NCI-H1105 (cell line): Measurements from ENCODE around the gene ATP6V1B1.

Experiments
- DNase-seq: peaks from one replicate; lab custom pipeline; 2025; lab: John Stamatoyannopoulos, UW

ATP6V1B1 gene

DNA sequence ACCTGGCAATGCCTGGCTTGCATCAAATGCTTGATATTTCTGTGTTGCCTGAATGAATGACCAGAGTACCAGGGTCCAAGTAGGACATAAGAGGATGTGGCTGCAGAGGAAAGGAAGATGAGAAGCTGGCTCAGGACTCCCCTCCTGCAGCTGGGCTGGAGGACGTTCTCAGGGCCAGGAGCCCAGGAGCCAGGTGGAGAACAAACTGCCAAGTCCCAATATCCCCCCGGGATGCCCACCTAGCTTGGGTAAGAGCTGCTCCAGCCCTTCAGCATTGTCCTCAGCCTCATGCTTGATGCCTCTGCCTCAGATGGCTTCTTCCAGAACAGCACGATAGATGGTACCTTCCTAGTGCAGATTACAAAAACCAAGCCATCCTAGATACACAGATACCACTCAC is 8.6 kb upstream of the ATP6V1B1 start:
- DNase-seq = no peak

- DNase-seq = no peak
Measured at GRCh38 chr2:70927641-70928040, 8.1 kb upstream of the ATP6V1B1 start.

DNA sequence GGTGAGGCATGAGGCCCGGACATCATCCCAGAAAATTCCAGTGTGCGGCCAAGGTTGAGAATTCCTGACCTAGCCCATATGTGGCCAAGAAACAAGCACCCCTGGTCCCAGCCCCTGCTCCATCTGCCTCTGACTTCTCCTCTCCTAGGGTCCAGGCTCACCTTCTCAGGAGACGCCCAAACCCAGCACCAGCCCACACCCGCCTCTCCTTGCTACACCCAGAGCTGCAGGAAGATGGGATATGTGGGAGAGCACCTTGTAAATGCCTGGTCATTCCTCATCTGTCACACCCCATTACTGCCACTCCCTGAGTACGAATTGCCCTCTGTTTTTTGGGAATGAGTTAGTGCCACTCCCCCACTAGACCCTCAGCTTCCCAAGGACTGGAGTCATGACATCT is 7.3 kb upstream of the ATP6V1B1 start:
- no peak for DNase-seq

- no peak for DNase-seq
Measured at GRCh38 chr2:70930371-70931329, 5.0 kb upstream of the ATP6V1B1 start.

DNA sequence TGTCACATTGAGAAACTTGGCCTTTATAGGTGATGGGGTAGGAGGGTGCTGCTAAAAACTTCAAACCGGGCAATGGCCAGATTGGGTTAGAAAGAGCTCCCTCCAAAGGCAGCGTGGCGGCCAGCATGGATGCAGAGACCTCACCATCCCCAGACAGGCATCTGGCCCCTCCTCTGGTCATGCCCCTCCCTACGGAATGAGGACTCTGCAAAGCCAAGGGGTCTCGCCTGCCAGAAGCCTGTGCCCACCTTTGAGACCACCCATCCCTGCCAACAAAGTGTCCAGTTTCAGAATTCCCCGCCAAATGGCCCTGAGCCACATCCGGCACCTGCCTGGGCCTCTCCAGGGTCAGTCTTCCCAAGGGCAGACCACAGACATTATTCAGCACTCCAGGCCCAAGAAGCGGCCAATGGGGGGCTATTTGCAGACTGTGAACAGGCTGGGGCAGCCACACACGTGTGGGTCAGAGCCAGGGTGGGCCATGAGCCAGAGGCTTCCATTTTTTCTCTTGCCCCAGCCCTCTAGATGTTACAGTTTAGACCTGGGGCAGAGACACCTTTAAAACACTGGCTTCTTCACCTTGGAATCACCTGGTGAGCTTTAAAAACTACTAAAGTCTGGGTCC is 4.2 kb upstream of the ATP6V1B1 start:
- no peak for DNase-seq

- DNase-seq = no peak
Measured at GRCh38 chr2:70932631-70933230, 3.0 kb upstream of the ATP6V1B1 start.

DNA sequence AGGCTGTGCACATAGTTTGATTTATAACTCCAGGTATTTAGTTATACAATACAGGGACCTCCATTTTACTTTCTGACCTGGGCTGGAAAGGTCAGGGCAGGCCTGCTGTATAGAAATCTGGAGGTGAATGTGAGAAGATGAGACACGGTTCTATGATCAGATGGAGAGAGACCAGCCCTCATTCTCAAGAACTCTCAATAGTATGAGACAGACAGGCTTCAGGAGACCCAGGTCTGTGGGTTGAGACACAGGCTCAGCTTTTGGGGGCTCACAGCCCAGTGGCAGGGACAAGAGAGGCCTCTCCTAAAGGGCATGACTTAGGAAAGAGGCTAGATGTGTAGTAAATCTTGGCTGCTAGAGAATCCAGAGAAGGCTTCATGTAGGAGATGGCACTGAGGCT is 719 bp upstream of the ATP6V1B1 start:
- no peak for DNase-seq

DNA sequence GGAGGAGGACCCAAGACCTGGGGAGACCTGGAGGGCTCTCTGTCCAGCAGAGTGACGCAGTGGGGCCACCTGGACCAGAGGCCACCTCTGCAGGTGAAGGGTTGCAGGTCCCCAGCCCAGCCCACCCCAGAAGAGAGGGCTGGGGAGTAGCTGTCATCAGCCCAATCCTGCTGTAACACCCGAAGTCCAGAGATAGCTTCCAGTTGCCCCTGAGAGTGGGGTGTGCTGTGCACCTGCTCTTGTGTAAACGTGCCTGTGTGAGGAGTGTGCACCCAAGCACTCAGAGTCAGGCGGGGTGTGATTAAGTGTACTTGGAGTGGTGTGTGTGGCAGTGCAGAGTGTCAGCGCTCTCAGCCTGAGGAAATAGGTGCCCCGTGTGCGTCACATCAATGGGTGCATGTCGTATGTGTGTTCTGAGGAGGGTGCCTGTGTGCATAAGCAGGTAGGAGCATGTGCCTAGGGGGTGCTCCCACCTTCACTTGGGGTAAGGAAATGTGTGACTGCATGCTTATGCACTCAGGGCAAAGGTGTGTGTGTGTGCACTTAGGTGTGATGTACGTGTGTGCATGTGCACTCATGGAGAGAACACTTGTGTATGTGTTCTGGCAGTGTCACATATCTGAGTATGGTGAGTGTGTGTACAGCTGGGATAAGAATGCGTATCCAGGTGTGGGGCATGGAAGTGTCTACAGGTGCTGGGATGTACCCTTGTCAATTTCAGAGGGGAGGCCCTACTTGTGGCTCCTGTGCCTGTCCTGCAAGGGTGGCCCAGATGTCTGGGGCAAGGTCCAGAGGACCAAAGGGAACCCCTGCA is 672 bp downstream of the ATP6V1B1 start:
- no peak for DNase-seq

DNA sequence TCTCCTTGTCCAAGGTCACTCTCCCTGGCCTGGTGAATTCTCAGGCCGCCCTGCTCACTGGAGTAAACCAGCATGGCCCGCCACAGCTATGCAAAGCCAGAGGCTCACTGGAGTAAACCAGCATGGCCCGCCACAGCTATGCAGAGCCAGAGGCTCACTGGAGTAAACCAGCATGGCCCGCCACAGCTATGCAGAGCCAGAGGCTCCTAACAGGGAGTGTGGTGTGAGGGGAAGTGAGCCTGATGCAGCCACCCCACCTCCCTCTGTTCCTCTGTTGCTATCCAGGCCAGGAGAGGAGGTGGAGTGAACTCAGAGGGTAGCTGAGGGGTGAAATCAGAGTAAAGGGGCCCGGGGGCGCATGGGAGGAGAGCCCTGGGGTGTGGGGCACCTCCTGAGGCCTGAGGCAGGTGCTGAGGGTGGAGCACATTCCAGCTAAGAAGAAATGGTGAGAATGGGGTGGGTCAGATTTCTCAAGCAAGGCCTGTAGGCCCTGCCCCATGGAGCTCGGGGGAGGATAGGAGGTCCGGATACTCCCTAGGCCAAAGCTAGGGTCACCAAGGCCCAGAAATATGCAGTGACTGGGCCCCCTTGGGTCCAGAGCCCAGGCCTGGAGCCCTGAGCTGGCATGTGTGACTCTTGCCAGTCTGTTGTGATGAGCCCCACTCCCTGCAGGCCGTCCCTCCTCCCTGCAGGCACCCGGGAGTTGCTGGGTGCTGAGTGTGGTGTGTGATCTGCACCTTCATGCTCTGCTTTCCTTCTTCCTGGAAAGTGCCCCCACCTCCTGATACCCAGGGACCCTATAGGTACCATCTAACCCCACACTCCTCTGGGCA is 1.5 kb downstream of the ATP6V1B1 start:
- no peak for DNase-seq

DNA sequence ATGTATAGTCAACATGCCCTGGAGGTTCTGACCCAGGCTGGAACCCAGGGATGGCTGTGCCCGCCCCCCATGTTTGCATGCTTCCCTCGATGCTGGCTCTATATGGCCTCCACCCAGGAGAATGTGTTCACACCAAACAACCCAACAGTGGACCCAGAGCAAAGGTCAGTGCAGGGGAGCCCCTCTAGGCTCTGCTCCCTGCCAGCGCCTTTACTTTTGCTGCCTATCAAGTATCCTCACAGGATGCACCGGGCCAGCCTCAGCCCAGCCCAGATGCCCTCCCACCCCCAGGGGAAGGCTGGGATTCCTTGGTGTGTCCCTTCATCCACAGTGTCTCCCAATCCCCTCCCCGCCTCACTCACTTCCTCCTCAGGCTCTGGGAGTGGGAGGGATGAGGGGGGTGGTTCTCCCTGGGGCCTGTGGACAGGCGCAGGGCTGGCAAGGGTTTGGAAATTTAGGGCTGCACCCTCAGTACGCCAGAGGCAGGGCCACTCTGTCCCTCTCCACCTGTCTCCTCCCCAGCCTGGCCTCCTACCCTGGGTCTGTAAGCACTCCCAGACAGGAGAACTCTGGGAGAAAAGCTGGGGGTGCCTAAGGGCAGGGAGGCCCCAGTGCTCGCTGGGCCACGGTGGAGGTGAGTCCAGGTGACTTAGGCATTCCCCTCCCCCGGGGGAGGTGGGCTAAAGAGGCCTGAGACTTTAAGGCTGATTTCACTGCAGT is 2.3 kb downstream of the ATP6V1B1 start:
- no peak for DNase-seq

GRCh38 chr2:70938586-70938950 is 2.9 kb downstream of the ATP6V1B1 start:
- DNase-seq = no peak

GRCh38 chr2:70939001-70939838 is 3.5 kb downstream of the ATP6V1B1 start:
- no peak for DNase-seq

GRCh38 chr2:70939839-70940580 is 4.3 kb downstream of the ATP6V1B1 start:
- no peak for DNase-seq

DNA sequence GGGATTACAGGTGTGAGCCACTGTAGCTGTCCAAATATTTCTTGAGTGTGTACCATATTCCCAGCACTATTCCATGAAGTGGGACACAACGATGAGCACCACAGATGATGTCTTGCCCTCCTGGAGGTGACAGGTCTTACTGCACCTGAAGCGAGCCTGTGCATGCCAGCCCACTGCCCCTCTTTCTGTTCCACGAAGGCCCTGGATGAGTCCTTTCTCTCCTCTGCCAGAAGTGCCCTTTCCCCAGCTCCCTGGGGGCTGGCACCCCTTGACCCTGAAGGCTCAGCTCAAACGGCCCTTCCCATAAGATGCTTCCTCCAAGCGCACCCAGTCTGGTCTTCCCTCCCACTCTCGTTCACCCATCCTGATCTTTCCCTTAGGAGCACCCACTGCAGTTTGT is 5.5 kb downstream of the ATP6V1B1 start:
- DNase-seq = no peak

DNA sequence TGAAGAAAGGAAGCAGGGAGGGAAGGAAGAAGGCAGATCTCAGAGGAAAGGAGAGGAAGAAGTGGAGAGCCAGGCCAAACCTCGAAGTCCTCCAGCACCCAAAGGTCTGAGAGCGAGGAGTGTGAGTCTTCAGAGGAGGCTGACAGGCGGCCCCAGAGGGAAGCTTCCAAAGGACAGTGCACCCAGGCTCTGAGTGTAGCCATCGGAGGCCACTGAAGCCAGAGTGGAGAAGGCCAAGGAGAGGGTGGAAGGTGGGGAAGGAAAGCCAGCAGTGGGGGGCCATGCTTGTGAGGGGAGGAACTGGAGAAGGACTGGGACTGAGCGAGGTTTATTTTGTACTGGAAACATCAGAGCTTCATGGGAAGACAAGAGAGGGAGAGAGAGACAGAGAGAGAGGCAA is 6.0 kb downstream of the ATP6V1B1 start:
- no peak for DNase-seq

GRCh38 chr2:70942396-70943204 is 6.9 kb downstream of the ATP6V1B1 start:
- no peak for DNase-seq

DNA sequence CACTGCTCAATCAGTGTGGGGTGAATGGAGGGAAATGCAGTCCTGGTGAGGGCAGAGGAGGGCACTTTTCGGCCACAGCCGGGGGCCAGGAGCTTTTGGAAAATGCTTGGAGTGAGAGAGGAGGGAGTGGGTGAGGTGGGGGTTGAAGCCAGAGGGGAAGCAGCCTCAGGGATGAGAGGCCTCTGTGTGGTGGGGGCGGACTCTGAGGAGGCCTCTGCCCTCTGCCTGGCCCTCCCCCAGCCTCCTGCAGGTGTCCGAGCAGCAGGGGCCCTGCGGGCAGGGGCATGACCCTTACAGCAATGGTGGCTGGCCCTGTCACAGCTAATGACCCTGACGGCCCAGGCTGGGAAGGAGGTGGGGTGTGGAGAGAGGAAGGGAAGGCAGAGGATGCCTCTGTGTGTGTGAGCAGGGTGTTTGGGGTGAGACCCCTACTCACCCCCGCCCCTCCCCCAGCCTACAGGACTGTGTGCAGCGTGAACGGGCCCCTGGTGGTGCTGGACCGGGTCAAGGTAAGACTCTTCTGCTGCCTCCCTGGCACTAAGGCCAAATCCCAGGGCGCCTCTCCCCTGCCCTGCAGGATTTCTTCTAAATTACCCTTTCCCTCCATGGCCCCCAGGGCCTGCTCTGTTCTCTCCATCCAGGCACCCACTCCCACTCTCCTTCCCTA is 7.6 kb downstream of the ATP6V1B1 start:
- DNase-seq = no peak
